Measurements from ENCODE around the gene TCEANC.
"Not testable (repeated sequence)": the region's sequence is repeated elsewhere in the genome, so short reads cannot be mapped to it uniquely, and the experiment has no call there.

The TCEANC gene

GRCh38 chrX:13652850-13653693 lies at the start of gene TCEANC:
Gene TCEANC (plus strand): TSS chrX:13653141. CDS start chrX:13662509, 9,368 bp downstream.
- DNase-seq: peak; percentile 93 to 97

- no peak for DNase-seq
Observed at GRCh38 chrX:13605611-13606010, 47.3 kb upstream of the TCEANC start.

- DNase-seq: no peak
Observed at GRCh38 chrX:13607331-13607995, 45.5 kb upstream of the TCEANC start.

- no peak for DNase-seq
Observed at GRCh38 chrX:13607996-13608365, 45.0 kb upstream of the TCEANC start.

- DNase-seq: no peak
Observed at GRCh38 chrX:13614154-13614553, 38.8 kb upstream of the TCEANC start.

GRCh38 chrX:13620207-13620606 lies 32.7 kb upstream of the TCEANC start:
- DNase-seq: no peak

- no peak for DNase-seq
Observed at GRCh38 chrX:13622401-13622964, 30.5 kb upstream of the TCEANC start.

GRCh38 chrX:13627306-13627705 lies 25.6 kb upstream of the TCEANC start:
- no peak for DNase-seq

- not testable (repeated sequence) for DNase-seq
Observed at GRCh38 chrX:13637224-13637623, 15.7 kb upstream of the TCEANC start.

GRCh38 chrX:13638021-13638420 lies 14.9 kb upstream of the TCEANC start:
- DNase-seq: no peak

GRCh38 chrX:13638826-13639225 lies 14.1 kb upstream of the TCEANC start:
- no peak for DNase-seq

GRCh38 chrX:13641684-13642083 lies 11.3 kb upstream of the TCEANC start:
- not testable (repeated sequence) for DNase-seq

- DNase-seq: no peak
Observed at GRCh38 chrX:13645464-13646153, 7.3 kb upstream of the TCEANC start.

GRCh38 chrX:13646154-13646549 lies 6.8 kb upstream of the TCEANC start:
- DNase-seq: peak; percentile 16

- DNase-seq: peak; percentile 56 to 63
Observed at GRCh38 chrX:13647709-13648212, 5.2 kb upstream of the TCEANC start.

GRCh38 chrX:13648336-13648735 lies 4.6 kb upstream of the TCEANC start:
- not testable (repeated sequence) for DNase-seq

- no peak for DNase-seq
Observed at GRCh38 chrX:13649838-13650237, 3.1 kb upstream of the TCEANC start.

GRCh38 chrX:13650318-13650717 lies 2.6 kb upstream of the TCEANC start:
- DNase-seq: no peak

GRCh38 chrX:13651150-13651549 lies 1.8 kb upstream of the TCEANC start:
- no peak for DNase-seq

- DNase-seq: no peak
Observed at GRCh38 chrX:13652287-13652793, 601 bp upstream of the TCEANC start.

- DNase-seq: no peak
Observed at GRCh38 chrX:13654116-13654515, 1.2 kb downstream of the TCEANC start.

GRCh38 chrX:13655674-13656073 lies 2.7 kb downstream of the TCEANC start:
- no peak for DNase-seq

- DNase-seq: peak; percentile 15 to 74
Observed at GRCh38 chrX:13658602-13659001, 5.7 kb downstream of the TCEANC start.

Data from CD4-positive, alpha-beta T cell treated with Interleukin-1 beta for 1 hour (primary cell).